SKM-1 treated with dmso at 0.1 percent for 144 hours (cell line): ENCODE results near the gene CYP4X1.
"Not testable (repeated sequence)": the region's sequence is repeated elsewhere in the genome, so short reads cannot be mapped to it uniquely, and the experiment has no call there.

Experiments
- DNase-seq: peaks from one replicate; lab custom pipeline; 2025; ENCODE audit not compliant: unreplicated experiment; lab: John Stamatoyannopoulos, UW

The CYP4X1 gene

DNA sequence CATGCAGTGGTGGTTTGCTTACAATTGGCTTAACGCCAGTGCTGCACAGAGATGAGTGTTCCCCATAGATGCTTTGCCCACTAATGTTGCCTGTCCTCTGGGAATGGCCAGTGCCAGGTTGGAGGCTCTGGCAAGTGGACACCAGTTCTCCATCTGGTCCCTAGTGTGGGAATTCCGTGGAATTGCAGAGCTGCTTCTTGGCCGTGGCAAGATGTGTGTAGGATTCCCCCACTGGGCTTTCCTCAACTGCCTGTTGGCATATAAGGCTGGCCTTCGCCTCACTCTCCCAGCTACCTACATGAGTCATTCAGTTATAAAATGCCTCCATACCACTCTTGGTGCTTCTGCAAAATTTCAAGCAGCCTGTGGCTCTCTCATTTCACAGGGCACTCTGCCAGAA, 45.6 kb downstream of the CYP4X1 start:
- not testable (repeated sequence) for DNase-seq

DNA sequence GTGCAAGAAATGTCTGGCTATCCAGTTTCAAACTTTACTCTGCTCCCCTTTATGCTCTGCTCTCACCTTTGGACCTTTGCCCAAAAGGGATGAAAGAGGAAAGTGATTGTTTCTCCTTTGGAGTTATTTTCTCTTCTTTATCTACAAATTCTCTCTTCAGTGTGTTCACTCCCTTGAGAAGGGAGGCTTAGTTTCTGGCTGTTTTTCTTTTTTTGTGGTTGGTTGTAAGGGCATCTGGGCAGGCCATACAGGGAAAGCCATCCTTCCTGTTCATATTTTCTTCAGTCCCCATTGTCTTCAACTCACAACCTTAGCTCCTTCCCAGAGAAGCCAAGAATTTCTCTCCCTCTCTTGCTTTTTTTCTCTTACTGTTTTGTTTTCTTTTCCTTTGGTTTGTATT, 46.0 kb downstream of the CYP4X1 start:
- not testable (repeated sequence) for DNase-seq

DNA sequence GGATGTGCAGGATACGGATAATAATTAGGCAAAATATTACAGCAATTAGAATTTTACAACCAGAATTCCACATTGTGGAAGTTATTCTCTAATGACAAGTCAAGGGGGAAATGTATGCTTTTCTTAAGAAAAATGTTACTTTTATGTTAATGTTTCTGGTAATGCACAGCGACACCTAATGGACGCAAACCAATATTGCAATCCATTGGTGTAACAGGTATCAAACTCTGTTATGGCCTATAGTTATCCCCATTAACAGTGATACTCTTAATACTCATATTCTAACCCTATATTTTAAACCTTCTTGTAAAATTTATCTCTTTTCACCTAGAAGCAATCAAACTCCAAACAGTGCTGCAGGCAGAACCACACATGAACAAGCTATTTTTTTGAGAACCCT, 65.9 kb downstream of the CYP4X1 start:
- DNase-seq, result not testable (repeated sequence)

DNA sequence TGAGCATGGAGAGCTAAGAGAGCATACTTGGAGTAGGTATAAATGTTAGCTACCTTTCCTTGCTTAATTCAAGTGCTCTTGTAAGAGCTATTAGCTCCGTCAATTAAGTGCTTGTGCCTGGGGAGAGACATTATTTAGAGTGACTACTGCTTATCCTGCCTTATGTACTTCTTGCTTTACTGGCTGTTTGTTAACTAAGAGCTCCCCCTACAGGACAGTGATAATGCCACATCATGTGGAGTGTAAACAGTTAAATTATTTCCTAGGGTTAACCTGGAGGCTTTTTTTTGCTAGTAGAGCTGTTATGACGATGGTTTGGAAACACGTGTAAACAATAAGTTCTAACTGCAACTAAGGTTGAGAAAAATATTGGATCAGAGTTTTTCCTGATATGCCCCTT, 68.0 kb downstream of the CYP4X1 start:
- DNase-seq, result not testable (repeated sequence)
